Activated CD8-positive, alpha-beta memory T cell treated with anti-CD3 and anti-CD28 coated beads for 36 hours (primary cell): ENCODE measurements around the gene CTDSP1. TPM values are rescaled to one million over a fixed set of nuclear protein-coding genes. Genes with fewer than 3 reads are reported as not detected.

Experiments used
- CTCF ChIA-PET: fragments of 350-600 bp; sonication (Branson Sonifier 250); formaldehyde crosslinking; loops from one replicate; lab custom pipeline; 2021; ENCODE audit warnings: antibody characterized with exemption; lab: Charles Lee
- POLR2A ChIA-PET: fragments of 350-600 bp; sonication (Branson Sonifier 250); formaldehyde crosslinking; loops from one replicate; lab custom pipeline; 2021; ENCODE audit warnings: antibody characterized with exemption; lab: Charles Lee
- total RNA-seq, 2 experiments: library from RNA; stranded (reverse); gene quantifications; one replicate each; pipeline ENCODE4 v1.2.3, GENCODE V29; 2021

Gene CTDSP1
- total RNA-seq, 2 experiments from 2014 or later = 100 to 104 TPM

DNA sequence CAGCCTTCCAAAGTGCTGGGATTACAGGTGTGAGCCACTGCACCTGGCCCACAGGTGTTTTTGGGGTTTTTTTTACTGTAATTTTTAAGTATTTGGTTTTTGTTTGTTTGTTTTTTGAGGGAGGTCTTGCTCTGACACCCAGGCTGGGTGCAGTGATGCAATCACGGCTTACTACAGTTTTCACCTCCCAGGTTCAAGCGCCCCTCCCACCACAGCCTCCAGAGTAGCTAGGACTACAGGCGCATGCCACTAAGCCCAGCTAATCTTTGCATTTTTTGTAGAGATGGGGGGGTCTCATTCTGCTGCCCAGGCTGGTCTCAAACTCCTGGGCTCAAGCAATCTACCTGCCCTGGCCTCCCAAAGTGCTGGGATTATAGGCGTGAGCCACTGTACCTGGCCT, 24.9 kb upstream of the CTDSP1 start:
- ChIA-PET POLR2A (no interaction called here), CTCF (interaction anchor here (0.6 kb wide), 1 partner anchor 81 kb away, joined by 4 read pairs; no protein-coding TSS in a partner anchor)

DNA sequence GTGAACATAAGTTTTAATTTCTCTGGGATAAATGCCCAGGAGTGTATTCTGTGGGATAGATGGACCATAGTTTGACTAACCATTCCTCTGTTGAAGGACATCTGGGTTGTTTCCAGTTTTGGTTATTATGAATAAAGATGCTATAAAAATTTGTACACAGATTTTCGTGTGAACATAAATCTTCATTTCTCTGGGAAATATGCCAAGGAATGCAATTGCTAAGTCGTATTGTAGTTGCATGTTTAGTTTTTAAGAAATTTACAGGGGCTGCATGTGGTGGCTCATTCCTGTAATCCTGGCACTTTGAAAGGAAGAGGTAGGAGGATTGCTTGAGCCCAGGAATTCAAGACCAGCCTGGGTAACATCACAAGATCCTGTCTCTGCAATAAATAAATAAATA, 24.5 kb upstream of the CTDSP1 start:
- POLR2A ChIA-PET = no interaction called here

DNA sequence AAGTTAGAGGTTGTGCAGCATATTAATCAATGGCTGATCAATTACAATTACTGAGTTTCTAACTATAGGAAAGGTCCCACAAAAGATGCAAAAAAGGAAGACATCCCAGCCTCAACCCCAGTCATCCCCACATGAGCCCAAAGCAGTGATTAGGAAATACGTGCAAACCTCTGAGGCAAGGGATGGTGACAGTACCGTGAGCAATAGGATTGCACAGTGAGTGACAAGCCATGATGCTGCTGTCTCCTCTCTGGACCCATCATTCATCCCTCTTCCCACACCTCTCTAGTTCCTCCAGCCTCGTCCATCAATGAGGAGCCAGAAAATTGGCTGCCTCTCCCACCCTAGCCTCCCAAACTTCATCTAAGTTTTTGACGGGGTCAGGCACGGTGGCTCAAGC, 21.6 kb upstream of the CTDSP1 start:
- ChIA-PET POLR2A (no interaction called here), CTCF (no interaction called here)

More for the DNA sequence above, 24.5 kb upstream of the CTDSP1 start:
- CTCF ChIA-PET = no interaction called here

DNA sequence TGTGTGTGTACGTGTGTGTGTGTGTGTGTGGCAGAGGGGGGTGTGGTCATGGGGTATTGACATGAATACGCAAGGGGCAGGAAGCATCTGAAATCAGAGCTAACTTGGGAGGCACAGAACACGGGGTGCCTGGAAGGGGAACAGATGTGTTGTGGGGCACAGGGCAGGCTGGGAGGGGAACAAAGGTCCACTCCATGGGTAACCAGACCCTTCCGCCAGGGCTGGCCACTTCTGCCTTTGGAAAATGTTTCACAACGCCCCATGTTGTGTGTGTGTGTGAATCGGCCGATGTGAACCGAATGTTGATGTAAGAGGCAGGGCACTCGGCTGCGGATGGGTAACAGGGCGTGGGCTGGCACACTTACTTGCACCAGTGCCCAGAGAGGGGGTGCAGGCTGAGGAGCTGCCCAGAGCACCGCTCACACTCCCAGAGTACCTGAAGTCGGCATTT, 17.7 kb upstream of the CTDSP1 start, which contains the start of gene SLC11A1:
Gene SLC11A1 (plus strand): TSS at position 358 of the 451 bp plus-strand sequence. CDS start 96 bp downstream, outside the sequence.
- ChIA-PET POLR2A (no interaction called here), CTCF (no interaction called here)

DNA sequence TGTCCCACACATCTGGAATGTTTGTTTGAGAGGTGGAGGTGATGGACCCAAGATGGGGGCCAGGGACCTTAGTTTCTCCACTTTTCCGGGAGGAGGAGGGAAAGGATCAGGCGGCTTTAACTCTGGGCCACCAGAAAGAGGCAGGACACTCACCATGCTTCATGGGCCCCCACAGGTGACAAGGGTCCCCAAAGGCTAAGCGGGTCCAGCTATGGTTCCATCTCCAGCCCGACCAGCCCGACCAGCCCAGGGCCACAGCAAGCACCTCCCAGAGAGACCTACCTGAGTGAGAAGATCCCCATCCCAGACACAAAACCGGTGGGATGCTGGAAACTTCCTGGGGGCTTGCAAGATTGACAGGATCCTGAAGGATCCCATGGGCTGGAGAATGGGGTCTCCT, 16.9 kb upstream of the CTDSP1 start:
- ChIA-PET CTCF (no interaction called here), POLR2A (no interaction called here)

DNA sequence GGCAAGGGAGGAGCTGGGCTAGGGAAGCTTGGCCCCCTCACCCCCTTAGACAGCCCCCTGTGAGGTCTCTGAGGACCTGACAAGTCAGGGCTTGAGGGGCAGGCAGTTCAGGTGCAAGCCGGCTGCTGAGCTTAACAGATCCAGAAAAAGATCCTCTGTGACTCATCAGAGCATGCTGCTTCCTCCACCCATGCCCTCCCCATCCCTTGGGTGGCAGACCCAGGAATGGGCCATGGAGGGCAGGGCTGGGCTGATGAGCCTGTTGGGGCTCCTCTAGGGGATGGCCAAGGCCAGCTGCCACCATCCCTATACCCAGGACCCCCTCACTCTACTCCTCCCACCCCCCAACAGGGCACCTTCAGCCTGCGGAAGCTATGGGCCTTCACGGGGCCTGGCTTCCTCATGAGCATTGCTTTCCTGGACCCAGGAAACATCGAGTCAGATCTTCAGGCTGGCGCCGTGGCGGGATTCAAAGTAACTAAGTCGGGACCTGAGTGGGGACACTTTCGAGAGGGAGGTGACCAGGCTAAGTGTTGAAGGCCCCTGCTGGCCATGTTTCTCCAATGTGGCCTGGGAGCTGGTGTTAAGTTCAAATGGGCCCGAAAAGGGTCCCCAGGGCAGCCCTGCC, 15.7 kb upstream of the CTDSP1 start:
- ChIA-PET CTCF (interaction anchor here (1.1 to 1.3 kb wide), 2 partner anchors 26 to 139 kb away, joined by 3 to 4 read pairs; no protein-coding TSS in a partner anchor), POLR2A (no interaction called here)

DNA sequence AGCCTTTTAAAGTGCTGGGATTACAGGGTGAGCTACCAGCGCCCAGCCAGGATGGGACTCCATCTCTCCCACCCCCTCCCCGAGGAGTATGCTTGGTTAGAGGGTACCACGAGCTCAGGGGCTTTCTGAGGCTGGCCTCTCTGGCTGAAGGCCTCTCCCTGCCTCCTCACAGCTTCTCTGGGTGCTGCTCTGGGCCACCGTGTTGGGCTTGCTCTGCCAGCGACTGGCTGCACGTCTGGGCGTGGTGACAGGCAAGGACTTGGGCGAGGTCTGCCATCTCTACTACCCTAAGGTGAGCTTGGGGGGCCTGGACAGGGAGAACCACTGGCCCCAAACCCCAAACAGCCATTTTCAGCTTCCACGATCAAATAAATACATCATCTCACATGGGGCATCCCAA, 14.7 kb upstream of the CTDSP1 start:
- ChIA-PET POLR2A (no interaction called here), CTCF (no interaction called here)

DNA sequence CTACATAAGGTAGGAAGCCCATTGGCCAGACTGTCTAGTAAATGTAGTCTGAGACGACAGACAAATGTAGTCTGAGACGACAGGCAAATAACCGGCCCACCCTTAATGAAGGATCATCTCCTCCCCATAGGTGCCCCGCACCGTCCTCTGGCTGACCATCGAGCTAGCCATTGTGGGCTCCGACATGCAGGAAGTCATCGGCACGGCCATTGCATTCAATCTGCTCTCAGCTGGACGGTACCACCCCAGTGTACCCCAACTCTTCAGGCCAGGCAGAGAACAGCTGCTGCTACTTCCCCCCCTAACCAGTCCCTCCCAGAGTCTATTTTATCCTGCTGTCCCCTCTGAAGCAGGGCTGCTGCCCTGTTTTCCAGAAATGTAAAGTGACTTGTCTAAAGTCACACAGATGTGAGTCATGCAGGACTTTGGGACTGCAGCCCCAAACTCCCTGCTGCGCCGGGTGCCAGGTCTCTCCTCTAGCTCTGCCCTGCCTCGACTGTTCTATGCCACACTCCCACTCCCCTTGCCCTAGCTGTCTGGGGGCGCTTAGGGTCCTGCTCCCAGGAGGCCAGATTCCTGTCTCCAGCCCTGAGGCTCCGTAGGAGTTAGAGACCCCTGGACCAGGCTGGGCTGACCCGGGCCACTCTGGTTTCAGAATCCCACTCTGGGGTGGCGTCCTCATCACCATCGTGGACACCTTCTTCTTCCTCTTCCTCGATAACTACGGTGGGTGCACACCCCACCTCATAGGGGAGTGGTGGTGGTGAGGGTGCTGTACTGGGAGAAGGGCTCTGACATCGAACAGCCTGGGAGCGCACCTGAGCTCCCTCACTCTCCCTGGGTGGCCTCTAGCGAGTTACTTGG, 12.9 kb upstream of the CTDSP1 start:
- POLR2A ChIA-PET = no interaction called here

DNA sequence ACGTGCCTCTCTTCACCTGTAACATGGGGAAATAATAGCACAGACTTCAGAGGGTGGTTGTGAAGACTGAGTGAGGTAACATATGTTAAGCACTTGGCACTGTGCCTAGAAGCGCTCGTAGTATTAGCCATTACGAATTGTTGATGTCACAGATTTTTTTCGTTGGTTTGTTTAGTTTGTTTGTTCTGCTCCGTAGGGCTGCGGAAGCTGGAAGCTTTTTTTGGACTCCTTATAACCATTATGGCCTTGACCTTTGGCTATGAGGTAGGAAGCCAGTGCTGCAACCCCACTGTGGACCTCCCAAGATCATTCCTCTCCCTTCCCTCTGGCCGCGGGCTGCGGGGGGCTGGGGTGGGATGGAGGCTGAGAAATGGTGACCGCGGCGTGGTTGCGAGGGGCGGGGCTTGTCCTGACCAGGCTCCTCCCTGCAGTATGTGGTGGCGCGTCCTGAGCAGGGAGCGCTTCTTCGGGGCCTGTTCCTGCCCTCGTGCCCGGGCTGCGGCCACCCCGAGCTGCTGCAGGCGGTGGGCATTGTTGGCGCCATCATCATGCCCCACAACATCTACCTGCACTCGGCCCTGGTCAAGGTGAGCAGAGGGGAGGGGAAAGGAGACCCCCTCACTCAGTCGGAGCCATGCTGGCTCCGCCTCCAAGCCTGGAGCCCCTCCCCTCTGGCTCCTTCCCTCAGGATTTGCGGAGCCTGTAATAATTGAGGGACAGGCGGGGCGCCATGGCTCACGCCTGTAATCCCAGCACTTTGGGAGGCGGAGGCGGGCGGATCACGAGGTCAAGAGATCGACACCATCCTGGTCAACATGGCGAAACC, 12.1 kb upstream of the CTDSP1 start:
- ChIA-PET POLR2A (no interaction called here), CTCF (interaction anchor here (0.5 to 0.6 kb wide), 2 partner anchors 28 to 170 kb away, joined by 3 to 6 read pairs; no protein-coding TSS in a partner anchor)

More for the DNA sequence above, 12.9 kb upstream of the CTDSP1 start:
- CTCF ChIA-PET = interaction anchor here (0.5 to 0.8 kb wide), 3 partner anchors 10 to 171 kb away, joined by 3 to 6 read pairs (median 3); no protein-coding TSS in a partner anchor

DNA sequence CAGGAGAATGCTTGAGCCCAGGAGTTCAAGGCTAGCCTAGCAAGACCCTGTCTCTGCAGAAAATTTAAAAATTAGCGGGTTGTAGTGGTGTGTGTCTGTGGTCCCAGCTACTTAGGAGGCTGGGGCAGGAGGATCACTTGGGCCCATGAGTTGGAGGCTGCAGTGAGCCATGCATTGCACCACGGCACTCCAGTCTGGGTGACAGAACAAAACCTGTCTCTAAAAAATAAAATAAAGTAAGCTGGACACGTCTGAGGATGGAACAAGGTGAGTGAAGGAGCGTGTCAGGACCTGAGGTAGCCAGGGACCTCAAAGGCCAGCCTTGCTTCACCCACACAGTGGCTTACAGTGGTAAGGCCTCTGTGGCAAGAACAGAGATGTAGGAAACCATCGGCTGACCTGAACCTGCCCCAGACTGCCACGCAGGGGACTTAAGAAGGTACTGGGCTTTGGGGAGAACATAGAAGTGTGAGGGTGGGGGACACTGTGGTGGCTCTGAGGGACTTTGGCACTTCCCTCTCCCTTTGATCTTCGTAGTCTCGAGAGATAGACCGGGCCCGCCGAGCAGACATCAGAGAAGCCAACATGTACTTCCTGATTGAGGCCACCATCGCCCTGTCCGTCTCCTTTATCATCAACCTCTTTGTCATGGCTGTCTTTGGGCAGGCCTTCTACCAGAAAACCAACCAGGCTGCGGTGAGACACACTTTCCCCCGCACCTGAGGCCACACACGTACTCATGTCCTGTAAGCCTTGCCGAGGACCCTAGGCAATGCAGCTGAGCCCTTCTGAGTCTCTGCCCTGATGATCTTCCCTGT, 10.1 kb upstream of the CTDSP1 start:
- ChIA-PET POLR2A (no interaction called here), CTCF (no interaction called here)

DNA sequence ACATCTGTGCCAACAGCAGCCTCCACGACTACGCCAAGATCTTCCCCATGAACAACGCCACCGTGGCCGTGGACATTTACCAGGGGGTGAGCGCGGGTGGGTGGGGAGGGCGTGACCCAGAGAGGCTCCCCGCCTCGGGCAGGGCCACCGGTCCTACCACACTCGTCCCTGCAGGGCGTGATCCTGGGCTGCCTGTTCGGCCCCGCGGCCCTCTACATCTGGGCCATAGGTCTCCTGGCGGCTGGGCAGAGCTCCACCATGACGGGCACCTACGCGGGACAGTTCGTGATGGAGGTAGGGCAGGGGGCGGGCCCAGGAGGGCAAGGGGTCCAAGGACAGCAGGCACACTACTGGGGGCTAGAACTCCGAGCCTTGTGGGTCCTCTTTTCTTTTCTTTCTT, 8.5 kb upstream of the CTDSP1 start:
- POLR2A ChIA-PET = no interaction called here
- CTCF ChIA-PET = interaction anchor here (1.3 kb wide), 1 partner anchor 89 kb away, joined by 4 read pairs; no protein-coding TSS in a partner anchor

DNA sequence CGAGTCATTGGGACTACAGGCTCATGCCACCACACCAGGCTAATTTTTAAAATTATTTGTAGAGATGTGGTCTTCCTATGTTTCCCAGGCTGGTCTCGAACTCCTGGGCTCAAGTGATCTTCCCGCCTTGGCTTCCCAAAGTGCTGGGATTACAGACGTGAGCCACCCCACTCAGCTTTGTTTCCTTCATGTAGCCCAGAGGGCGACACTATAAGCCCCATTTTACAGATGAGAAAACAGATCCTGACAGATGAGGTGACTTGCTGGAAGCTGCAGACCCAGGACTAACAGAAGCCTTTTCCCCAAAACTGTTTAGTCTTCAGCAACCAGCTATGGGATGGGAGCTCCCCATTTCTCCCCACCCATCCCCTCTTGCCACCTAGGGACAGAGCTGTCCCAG, 7.2 kb upstream of the CTDSP1 start:
- CTCF ChIA-PET = interaction anchor here (1.3 kb wide), 1 partner anchor 90 kb away, joined by 4 read pairs; no protein-coding TSS in a partner anchor
- POLR2A ChIA-PET = no interaction called here

DNA sequence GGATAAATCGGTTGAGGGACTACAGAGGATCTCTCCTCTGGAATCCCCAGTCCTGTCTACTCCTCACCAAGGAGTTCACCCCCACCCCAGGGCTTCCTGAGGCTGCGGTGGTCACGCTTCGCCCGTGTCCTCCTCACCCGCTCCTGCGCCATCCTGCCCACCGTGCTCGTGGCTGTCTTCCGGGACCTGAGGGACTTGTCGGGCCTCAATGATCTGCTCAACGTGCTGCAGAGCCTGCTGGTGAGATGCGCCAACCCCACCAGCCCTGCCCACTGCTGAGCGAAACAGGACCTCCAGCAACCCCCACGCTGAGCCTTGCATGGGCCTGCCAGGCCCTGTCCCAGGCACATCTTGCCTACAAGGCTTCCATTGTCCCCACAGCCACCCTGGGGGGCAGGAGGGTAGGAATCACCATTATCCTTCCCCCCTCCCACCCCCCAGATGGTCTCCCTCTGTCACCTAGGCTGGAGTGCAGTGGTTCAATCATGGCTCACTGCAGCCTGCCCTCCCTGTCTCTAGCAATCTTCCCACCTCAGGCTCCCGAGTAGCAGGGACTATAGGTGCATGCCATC, 6.7 kb upstream of the CTDSP1 start:
- ChIA-PET CTCF (interaction anchor here (1.0 kb wide), 1 partner anchor 123 kb away, joined by 4 read pairs; the partner anchor contains the start of genes AAMP and PNKD), POLR2A (no interaction called here)

DNA sequence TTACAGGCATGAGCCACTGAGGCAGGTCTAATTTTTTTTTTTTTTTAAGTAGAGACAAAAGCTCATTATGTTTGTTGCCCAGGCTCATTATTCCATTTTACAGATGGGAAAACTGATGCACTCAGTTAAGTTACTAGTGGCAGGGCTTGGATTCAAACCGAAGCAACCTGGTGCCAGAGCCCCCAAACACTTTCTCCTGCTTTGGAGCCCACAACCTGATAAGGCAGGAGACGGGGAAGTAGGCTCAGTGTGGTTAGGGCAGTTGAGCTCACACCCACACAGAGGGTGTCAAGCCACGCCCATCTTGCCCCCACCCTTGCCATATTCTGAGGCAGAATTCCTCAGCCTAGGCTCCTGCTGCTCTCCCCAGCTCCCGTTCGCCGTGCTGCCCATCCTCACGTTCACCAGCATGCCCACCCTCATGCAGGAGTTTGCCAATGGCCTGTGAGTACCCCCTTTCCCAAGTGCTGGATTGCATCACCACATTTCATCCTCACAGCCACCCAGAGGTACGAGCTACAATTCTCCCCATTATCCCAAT, 5.8 kb upstream of the CTDSP1 start:
- ChIA-PET POLR2A (no interaction called here), CTCF (interaction anchor here (0.8 to 1.1 kb wide), 6 partner anchors 37 to 124 kb away, joined by 3 to 4 read pairs (median 4); partner anchors contain the start of genes AAMP, CATIP and PNKD)

DNA sequence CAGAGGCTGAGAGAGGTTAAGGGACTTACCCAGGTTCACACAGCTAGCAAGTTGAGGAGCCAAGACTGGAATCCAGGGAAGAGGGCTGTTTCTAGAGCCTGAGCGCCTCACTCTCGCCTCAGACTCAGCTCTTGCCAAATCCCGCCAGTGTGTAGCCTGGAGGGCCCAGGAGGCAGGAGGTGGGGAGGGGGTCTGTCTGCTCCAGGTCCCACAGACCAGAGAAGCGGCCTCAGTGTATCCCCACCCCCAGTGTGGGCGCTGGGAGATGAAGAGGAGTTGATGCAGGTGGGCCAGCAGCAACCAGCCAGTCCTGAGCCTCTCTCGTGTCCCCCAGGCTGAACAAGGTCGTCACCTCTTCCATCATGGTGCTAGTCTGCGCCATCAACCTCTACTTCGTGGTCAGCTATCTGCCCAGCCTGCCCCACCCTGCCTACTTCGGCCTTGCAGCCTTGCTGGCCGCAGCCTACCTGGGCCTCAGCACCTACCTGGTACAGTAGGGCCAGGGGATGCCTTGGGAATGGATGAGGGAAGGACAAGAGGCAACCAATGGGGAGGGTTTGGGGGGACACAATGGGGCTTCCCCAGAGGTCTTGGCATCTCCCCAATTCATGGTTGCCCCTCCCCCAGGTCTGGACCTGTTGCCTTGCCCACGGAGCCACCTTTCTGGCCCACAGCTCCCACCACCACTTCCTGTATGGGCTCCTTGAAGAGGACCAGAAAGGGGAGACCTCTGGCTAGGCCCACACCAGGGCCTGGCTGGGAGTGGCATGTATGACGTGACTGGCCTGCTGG, 5.2 kb upstream of the CTDSP1 start:
- POLR2A ChIA-PET = interaction anchor here (0.5 kb wide), 1 partner anchor 175 kb away, joined by 3 read pairs; no protein-coding TSS in a partner anchor
- CTCF ChIA-PET = interaction anchor here (0.8 to 1.6 kb wide), 7 partner anchors 38 to 125 kb away, joined by 3 to 5 read pairs (median 4); partner anchors contain the start of genes AAMP, CATIP and PNKD

DNA sequence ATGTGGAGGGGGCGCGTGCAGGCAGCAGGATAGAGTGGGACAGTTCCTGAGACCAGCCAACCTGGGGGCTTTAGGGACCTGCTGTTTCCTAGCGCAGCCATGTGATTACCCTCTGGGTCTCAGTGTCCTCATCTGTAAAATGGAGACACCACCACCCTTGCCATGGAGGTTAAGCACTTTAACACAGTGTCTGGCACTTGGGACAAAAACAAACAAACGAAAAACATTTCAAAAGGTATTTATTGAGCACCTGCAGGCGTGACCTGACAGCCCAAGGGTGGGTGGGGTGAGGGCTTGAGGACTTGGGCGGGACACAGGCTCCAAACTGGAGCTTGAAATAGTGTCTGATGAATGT, 4.6 kb upstream of the CTDSP1 start:
- POLR2A ChIA-PET = no interaction called here

More for the DNA sequence above, 4.6 kb upstream of the CTDSP1 start:
- CTCF ChIA-PET = interaction anchor here (1.1 to 1.6 kb wide), 3 partner anchors 66 to 123 kb away, joined by 3 to 5 read pairs (median 4); no protein-coding TSS in a partner anchor
